Activated naive CD4-positive, alpha-beta T cell (primary cell): ENCODE measurements around the gene XAF1.
"Not testable (repeated sequence)": the region's sequence is repeated elsewhere in the genome, so short reads cannot be mapped to it uniquely, and the experiment has no call there.

Experiments used
- DNase-seq, 4 experiments: peaks; one replicate each; lab custom pipeline; 2025; lab: John Stamatoyannopoulos, UW

XAF1 gene

GRCh38 chr17:6800422-6801027 is 44.7 kb downstream of the XAF1 start:
- no peak for DNase-seq

- DNase-seq = no peak
Measured at GRCh38 chr17:6811510-6811909, 55.7 kb downstream of the XAF1 start.

- DNase-seq = no peak
Measured at GRCh38 chr17:6812295-6812694, 56.4 kb downstream of the XAF1 start.

- DNase-seq = no peak
Measured at GRCh38 chr17:6815775-6816174, 59.9 kb downstream of the XAF1 start.

- DNase-seq = not testable (repeated sequence)
Measured at GRCh38 chr17:6816368-6816767, 60.5 kb downstream of the XAF1 start.

- no peak for DNase-seq
Measured at GRCh38 chr17:6818938-6819337, 63.1 kb downstream of the XAF1 start.

GRCh38 chr17:6823011-6823442 is 67.2 kb downstream of the XAF1 start:
- no peak for DNase-seq
